ENCODE measurements around the gene TBL3.

DNA sequence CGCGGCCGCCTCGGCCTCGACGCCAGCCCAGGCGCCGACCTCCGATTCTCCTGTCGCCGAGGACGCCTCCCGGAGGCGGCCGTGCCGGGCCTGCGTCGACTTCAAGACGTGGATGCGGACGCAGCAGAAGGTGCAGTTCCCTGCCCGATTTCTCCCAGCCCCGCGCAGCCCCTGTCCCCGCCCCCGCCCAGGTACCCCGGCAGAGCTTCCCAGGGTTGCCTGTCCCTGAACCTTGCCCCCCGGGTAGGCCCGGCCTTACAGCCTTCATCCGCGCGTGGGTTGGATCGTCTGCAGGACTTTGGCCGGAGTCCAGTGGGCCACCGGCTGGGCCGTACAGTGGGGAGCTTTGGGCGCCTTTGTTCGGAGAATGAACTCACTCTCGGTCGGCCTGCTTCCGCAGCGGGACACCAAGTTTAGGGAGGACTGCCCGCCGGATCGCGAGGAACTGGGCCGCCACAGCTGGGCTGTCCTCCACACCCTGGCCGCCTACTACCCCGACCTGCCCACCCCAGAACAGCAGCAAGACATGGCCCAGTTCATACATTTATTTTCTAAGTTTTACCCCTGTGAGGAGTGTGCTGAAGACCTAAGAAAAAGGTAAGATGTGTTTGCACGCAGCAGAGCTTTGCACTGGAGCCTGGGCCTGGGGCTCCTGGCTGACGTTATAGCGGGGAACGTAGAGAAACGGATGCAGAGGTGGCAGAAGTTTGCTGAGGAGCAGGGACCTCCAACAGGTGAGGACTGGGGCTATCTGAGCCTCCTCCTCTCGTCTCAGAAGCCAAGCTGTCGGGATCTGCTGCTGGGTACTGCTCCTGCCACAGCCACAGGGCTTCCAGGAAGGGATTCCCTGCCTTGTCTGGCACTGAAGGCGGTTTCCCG lies 12.7 kb downstream of the TBL3 start:
- TF ChIP-seq, protein P1, sequence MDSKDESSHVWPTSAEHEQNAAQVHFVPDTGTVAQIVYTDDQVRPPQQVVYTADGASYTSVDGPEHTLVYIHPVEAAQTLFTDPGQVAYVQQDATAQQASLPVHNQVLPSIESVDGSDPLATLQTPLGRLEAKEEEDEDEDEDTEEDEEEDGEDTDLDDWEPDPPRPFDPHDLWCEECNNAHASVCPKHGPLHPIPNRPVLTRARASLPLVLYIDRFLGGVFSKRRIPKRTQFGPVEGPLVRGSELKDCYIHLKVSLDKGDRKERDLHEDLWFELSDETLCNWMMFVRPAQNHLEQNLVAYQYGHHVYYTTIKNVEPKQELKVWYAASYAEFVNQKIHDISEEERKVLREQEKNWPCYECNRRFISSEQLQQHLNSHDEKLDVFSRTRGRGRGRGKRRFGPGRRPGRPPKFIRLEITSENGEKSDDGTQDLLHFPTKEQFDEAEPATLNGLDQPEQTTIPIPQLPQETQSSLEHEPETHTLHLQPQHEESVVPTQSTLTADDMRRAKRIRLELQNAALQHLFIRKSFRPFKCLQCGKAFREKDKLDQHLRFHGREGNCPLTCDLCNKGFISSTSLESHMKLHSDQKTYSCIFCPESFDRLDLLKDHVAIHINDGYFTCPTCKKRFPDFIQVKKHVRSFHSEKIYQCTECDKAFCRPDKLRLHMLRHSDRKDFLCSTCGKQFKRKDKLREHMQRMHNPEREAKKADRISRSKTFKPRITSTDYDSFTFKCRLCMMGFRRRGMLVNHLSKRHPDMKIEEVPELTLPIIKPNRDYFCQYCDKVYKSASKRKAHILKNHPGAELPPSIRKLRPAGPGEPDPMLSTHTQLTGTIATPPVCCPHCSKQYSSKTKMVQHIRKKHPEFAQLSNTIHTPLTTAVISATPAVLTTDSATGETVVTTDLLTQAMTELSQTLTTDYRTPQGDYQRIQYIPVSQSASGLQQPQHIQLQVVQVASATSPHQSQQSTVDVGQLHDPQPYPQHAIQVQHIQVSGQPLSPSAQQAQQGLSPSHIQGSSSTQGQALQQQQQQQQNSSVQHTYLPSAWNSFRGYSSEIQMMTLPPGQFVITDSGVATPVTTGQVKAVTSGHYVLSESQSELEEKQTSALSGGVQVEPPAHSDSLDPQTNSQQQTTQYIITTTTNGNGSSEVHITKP (tag by site-specific recombination; IDR thresholded peaks at IDR 0.05): no peak
- TF ChIP-seq CTCF (tag by site-specific recombination; IDR thresholded peaks at IDR 0.05): no peak
- no peak for TF ChIP-seq YY1 (tag by site-specific recombination; IDR thresholded peaks at IDR 0.05)
- TF ChIP-seq, protein P2, sequence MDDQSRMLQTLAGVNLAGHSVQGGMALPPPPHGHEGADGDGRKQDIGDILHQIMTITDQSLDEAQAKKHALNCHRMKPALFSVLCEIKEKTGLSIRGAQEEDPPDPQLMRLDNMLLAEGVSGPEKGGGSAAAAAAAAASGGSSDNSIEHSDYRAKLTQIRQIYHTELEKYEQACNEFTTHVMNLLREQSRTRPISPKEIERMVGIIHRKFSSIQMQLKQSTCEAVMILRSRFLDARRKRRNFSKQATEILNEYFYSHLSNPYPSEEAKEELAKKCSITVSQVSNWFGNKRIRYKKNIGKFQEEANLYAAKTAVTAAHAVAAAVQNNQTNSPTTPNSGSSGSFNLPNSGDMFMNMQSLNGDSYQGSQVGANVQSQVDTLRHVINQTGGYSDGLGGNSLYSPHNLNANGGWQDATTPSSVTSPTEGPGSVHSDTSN (CRISPR knock-in tag; IDR thresholded peaks at IDR 0.05): no peak
- TF ChIP-seq ZNF274 (IDR thresholded peaks at IDR 0.05; ENCODE audit: low read length): no peak
- TF ChIP-seq ZNF274 (tag by site-specific recombination; IDR thresholded peaks at IDR 0.05; ENCODE audit: borderline replicate concordance): no peak

Data from HEK293 (cell line).